OCI-LY3 (cell line): Measurements from ENCODE around the gene PIP5K1B.

Experiments
- H2AFZ ChIP-seq: fragments of 200-600, 300-600 bp; shearing (Covaris generic); 2 replicates; pipeline ENCODE4 v1.6.0; 2014; ENCODE audit warnings: antibody characterized with exemption, low read depth, low read length
- H3K27ac ChIP-seq: fragments of 200-600, 300-600 bp; sonication (generic); 2 replicates; pipeline ENCODE4 v1.5.1; 2014; ENCODE audit warnings: mild to moderate bottlenecking, low read length, moderate library complexity, mixed read lengths
- H3K27me3 ChIP-seq: fragments of 200-600, 300-600 bp; sonication (generic); 2 replicates; pipeline ENCODE4 v1.6.1; 2014; ENCODE audit warnings: low read depth, low read length, mixed read lengths
- H3K36me3 ChIP-seq: fragments of 200-600, 300-600 bp; sonication (generic); replicated peaks from 2 replicates; pipeline ENCODE3; 2014; ENCODE audit warnings: low read depth, low read length, mixed read lengths
- H3K4me1 ChIP-seq: fragments of 300-600, 200-600 bp; sonication (generic); 2 replicates; pipeline ENCODE4 v1.6.1; 2014; ENCODE audit warnings: low read length, mixed read lengths
- H3K4me2 ChIP-seq: fragments of 200-600, 300-600 bp; sonication (generic); 2 replicates; pipeline ENCODE4 v1.6.1; 2014; ENCODE audit warnings: low read length, mixed read lengths
- H3K4me3 ChIP-seq: fragments of 300-600, 200-600 bp; sonication (generic); 2 replicates; pipeline ENCODE4 v1.5.1; 2014; ENCODE audit warnings: antibody characterized with exemption, mild to moderate bottlenecking, low read length, moderate library complexity
- H3K79me2 ChIP-seq: fragments of 300-600, 200-600 bp; shearing (Covaris generic); 2 replicates; pipeline ENCODE4 v1.6.1; 2014; ENCODE audit warnings: mild to moderate bottlenecking, low read length, mixed read lengths
- H3K9ac ChIP-seq: fragments of 300-600, 200-600 bp; shearing (Covaris generic); 2 replicates; pipeline ENCODE4 v1.6.0; 2014; ENCODE audit warnings: mild to moderate bottlenecking, low read length, moderate library complexity
- H3K9me3 ChIP-seq: fragments of 200-600, 300-600 bp; shearing (Covaris generic); 2 replicates; pipeline ENCODE4 v1.6.1; 2014; ENCODE audit warnings: low read length, mixed read lengths; ENCODE audit not compliant: insufficient read depth
- H4K20me1 ChIP-seq: fragments of 200-600, 300-600 bp; sonication (generic); 2 replicates; pipeline ENCODE4 v1.6.1; 2016; ENCODE audit warnings: low read length, mixed read lengths; ENCODE audit not compliant: insufficient read depth
- CTCF ChIP-seq: fragments of 200-600, 300-600 bp; sonication (generic); IDR thresholded peaks from 2 replicates; pipeline ENCODE4 v1.5.1; 2014; ENCODE audit warnings: antibody characterized with exemption, low read length, low read depth
- EZH2phosphoT487 ChIP-seq: fragments of 200-600 bp; shearing (Covaris generic); IDR thresholded peaks from 2 replicates; pipeline ENCODE4 v1.6.1; 2018; ENCODE audit warnings: antibody characterized with exemption, mixed run types, low read depth

The PIP5K1B gene

GRCh38 chr9:68847765-68848164 lies 142.7 kb downstream of the PIP5K1B start:
- no peaks in the 10 kb centered on the region for H3K36me3 ChIP-seq
- H3K4me3 ChIP-seq: no peak overlapping the region
- no peak overlapping the region for H3K4me2 ChIP-seq
- no peaks in the 10 kb centered on the region for H3K27me3 ChIP-seq
- no peak overlapping the region for H2AFZ ChIP-seq
- H3K79me2 ChIP-seq: no peaks in the 10 kb centered on the region
- no peaks in the 10 kb centered on the region for H4K20me1 ChIP-seq
- peaks cover 3% of the 10 kb centered on the region; the same call in 1 of the 2 replicates for H3K4me1 ChIP-seq
- TF ChIP-seq EZH2phosphoT487 (no peak), CTCF (no peak)
- no peaks in the 10 kb centered on the region for H3K9me3 ChIP-seq
- H3K27ac ChIP-seq: no peak overlapping the region
- H3K9ac ChIP-seq: no peak overlapping the region

- Histone ChIP-seq H3K4me2 (no peak overlapping the region), H3K9me3 (no peaks in the 10 kb centered on the region), H3K4me1 (no peaks in the 10 kb centered on the region), H3K27ac (no peak overlapping the region), H2AFZ (no peak overlapping the region), H3K79me2 (no peaks in the 10 kb centered on the region), H3K36me3 (no peaks in the 10 kb centered on the region), H3K4me3 (no peak overlapping the region), H3K27me3 (peaks cover 15% of the 10 kb centered on the region), H4K20me1 (no peaks in the 10 kb centered on the region), H3K9ac (no peak overlapping the region)
- TF ChIP-seq EZH2phosphoT487 (no peak), CTCF (no peak)
Observed at GRCh38 chr9:68851657-68852056, 146.6 kb downstream of the PIP5K1B start.

- TF ChIP-seq EZH2phosphoT487 (no peak), CTCF (no peak)
- Histone ChIP-seq H3K27ac (no peak overlapping the region), H2AFZ (no peak overlapping the region), H3K79me2 (no peaks in the 10 kb centered on the region), H4K20me1 (no peaks in the 10 kb centered on the region), H3K9ac (no peak overlapping the region), H3K36me3 (no peaks in the 10 kb centered on the region), H3K4me1 (no peaks in the 10 kb centered on the region), H3K4me2 (no peak overlapping the region), H3K4me3 (no peak overlapping the region), H3K27me3 (peaks cover 24% of the 10 kb centered on the region), H3K9me3 (no peaks in the 10 kb centered on the region)
Observed at GRCh38 chr9:68852941-68853340, 147.9 kb downstream of the PIP5K1B start.

- H3K9me3 ChIP-seq: no peaks in the 10 kb centered on the region
- no peaks in the 10 kb centered on the region for H3K79me2 ChIP-seq
- H3K4me3 ChIP-seq: no peak overlapping the region
- H3K4me2 ChIP-seq: no peak overlapping the region
- H3K27ac ChIP-seq: no peak overlapping the region
- no peaks in the 10 kb centered on the region for H3K4me1 ChIP-seq
- H3K27me3 ChIP-seq: peaks cover 54% of the 10 kb centered on the region
- no peak overlapping the region for H2AFZ ChIP-seq
- H4K20me1 ChIP-seq: no peaks in the 10 kb centered on the region
- no peak for TF ChIP-seq CTCF
- no peak for TF ChIP-seq EZH2phosphoT487
- H3K36me3 ChIP-seq: no peaks in the 10 kb centered on the region
- H3K9ac ChIP-seq: no peak overlapping the region
Observed at GRCh38 chr9:68859347-68859746, 154.3 kb downstream of the PIP5K1B start.
